SU-DHL-6 (cell line): Measurements from ENCODE around the gene CYBRD1.

ENCODE experiments used
- EZH2phosphoT487 ChIP-seq: fragments of 200-600 bp; sonication (generic), shearing (Covaris generic); conservative IDR thresholded peaks from 2 replicates; pipeline ENCODE4 v1.6.1; 2018; ENCODE audit warnings: mild to moderate bottlenecking, antibody characterized with exemption, low read length, moderate library complexity, mixed read lengths
- TF ChIP-seq, protein P1 (sequence below): fragments of 200-600 bp; sonication (generic); IDR thresholded peaks from one replicate; pipeline ENCODE4 v1.5.1; 2017; ENCODE audit warnings: antibody characterized with exemption, mild to moderate bottlenecking, low read length, moderate library complexity; ENCODE audit not compliant: insufficient read depth, poor library complexity, severe bottlenecking

DNA sequence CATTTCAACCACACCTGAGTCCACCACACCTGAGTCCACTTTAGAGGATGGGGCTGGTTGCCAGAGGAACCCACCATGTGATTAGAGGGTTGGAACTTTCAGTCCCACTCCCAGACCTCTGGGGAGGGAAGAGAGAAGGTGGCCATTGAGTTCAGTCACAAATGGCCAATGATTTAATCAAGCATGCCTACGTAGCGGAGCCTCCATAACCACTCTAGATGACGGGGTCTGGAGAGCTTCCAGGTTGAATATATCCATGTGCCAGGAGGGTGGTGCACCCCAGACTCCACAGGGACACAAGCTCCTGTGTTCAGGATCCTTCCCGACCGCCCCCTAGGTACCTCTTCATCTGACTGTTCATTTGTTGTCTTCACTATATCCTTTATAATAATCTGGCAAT, 53.3 kb downstream of the CYBRD1 start:
- TF ChIP-seq, protein P1, sequence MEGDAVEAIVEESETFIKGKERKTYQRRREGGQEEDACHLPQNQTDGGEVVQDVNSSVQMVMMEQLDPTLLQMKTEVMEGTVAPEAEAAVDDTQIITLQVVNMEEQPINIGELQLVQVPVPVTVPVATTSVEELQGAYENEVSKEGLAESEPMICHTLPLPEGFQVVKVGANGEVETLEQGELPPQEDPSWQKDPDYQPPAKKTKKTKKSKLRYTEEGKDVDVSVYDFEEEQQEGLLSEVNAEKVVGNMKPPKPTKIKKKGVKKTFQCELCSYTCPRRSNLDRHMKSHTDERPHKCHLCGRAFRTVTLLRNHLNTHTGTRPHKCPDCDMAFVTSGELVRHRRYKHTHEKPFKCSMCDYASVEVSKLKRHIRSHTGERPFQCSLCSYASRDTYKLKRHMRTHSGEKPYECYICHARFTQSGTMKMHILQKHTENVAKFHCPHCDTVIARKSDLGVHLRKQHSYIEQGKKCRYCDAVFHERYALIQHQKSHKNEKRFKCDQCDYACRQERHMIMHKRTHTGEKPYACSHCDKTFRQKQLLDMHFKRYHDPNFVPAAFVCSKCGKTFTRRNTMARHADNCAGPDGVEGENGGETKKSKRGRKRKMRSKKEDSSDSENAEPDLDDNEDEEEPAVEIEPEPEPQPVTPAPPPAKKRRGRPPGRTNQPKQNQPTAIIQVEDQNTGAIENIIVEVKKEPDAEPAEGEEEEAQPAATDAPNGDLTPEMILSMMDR = no peak
- no peak for TF ChIP-seq EZH2phosphoT487
